IPS-18a (cell line): ENCODE data around the gene BCL7C.
"Not testable (repeated sequence)": the region's sequence is repeated elsewhere in the genome, so short reads cannot be mapped to it uniquely, and the experiment has no call there.

Experiments
- H3K27ac ChIP-seq: one replicate; pipeline ENCODE4 v1.5.1; 2013; ENCODE audit warnings: low read length
- H3K27me3 ChIP-seq: one replicate; pipeline ENCODE4 v1.6.1; 2013; ENCODE audit warnings: mild to moderate bottlenecking, low read length; ENCODE audit not compliant: control insufficient read depth, insufficient read depth
- H3K36me3 ChIP-seq: one replicate; pipeline ENCODE4 v1.6.1; 2013; ENCODE audit warnings: low read depth, low read length; ENCODE audit not compliant: control insufficient read depth
- H3K4me1 ChIP-seq: one replicate; pipeline ENCODE4 v1.6.1; 2013; ENCODE audit warnings: low read depth, low read length; ENCODE audit not compliant: control insufficient read depth
- H3K4me3 ChIP-seq: one replicate; pipeline ENCODE4 v1.5.1; 2013; ENCODE audit warnings: low read length
- H3K9ac ChIP-seq: one replicate; pipeline ENCODE4 v1.6.1; 2013; ENCODE audit warnings: mild to moderate bottlenecking, low read length, moderate library complexity
- H3K9me3 ChIP-seq: one replicate; pipeline ENCODE4 v1.6.1; 2013; ENCODE audit warnings: low read depth, low read length; ENCODE audit not compliant: control insufficient read depth

BCL7C gene

GRCh38 chr16:30900588-30900987 lies 6.7 kb upstream of the BCL7C start:
- H3K9ac ChIP-seq = no peak overlapping the region
- H3K36me3 ChIP-seq = no peaks in the 10 kb centered on the region
- no peak overlapping the region for H3K27ac ChIP-seq
- H3K27me3 ChIP-seq = peaks cover 12% of the 10 kb centered on the region
- H3K9me3 ChIP-seq = no peaks in the 10 kb centered on the region
- no peak overlapping the region for H3K4me3 ChIP-seq
- peaks cover 7% of the 10 kb centered on the region for H3K4me1 ChIP-seq

GRCh38 chr16:30899794-30900193 lies 5.9 kb upstream of the BCL7C start:
- no peak overlapping the region for H3K4me3 ChIP-seq
- H3K27me3 ChIP-seq = peaks cover 18% of the 10 kb centered on the region
- no peak overlapping the region for H3K27ac ChIP-seq
- H3K9me3 ChIP-seq = no peaks in the 10 kb centered on the region
- H3K4me1 ChIP-seq = peaks cover 7% of the 10 kb centered on the region
- H3K36me3 ChIP-seq = no peaks in the 10 kb centered on the region
- H3K9ac ChIP-seq = no peak overlapping the region

GRCh38 chr16:30896889-30897733 lies 3.2 kb upstream of the BCL7C start:
- H3K4me1 ChIP-seq = peaks cover 11% of the 10 kb centered on the region
- H3K27me3 ChIP-seq = peaks cover 25% of the 10 kb centered on the region
- peak overlapping the region; percentile 21 for H3K27ac ChIP-seq
- peak overlapping the region; percentile 56 for H3K9ac ChIP-seq
- no peaks in the 10 kb centered on the region for H3K9me3 ChIP-seq
- no peaks in the 10 kb centered on the region for H3K36me3 ChIP-seq
- H3K4me3 ChIP-seq = peak overlapping the region; percentile 72

- peak within 1 kb of the TSS; percentile 56 for H3K9ac ChIP-seq
- H3K27ac ChIP-seq = peak within 1 kb of the TSS; percentile 21
- H3K4me3 ChIP-seq = peak within 1 kb of the TSS; percentile 72
- H3K36me3 ChIP-seq = no peaks in the 10 kb centered on the region
- H3K9me3 ChIP-seq = no peaks in the 10 kb centered on the region
- peaks cover 11% of the 10 kb centered on the region for H3K4me1 ChIP-seq
- H3K27me3 ChIP-seq = peaks cover 20% of the 10 kb centered on the region
These were observed 2.5 kb upstream of the BCL7C start, which contains the start of gene CTF1 for GRCh38 chr16:30896261-30896888. TSS of gene CTF1 (plus strand) at chr16:30896614. CDS start at chr16:30896644, 30 bp downstream.

GRCh38 chr16:30895627-30896260 lies 1.9 kb upstream of the BCL7C start:
- Histone ChIP-seq H3K9ac (no peak overlapping the region), H3K36me3 (no peaks in the 10 kb centered on the region), H3K4me1 (peaks cover 11% of the 10 kb centered on the region), H3K4me3 (peak overlapping the region; percentile 72), H3K27me3 (peaks cover 14% of the 10 kb centered on the region), H3K27ac (no peak overlapping the region), H3K9me3 (no peaks in the 10 kb centered on the region)

- no peak overlapping the region for H3K27ac ChIP-seq
- H3K27me3 ChIP-seq = peaks cover 13% of the 10 kb centered on the region
- H3K9me3 ChIP-seq = no peaks in the 10 kb centered on the region
- peak overlapping the region; percentile 61 for H3K4me3 ChIP-seq
- H3K36me3 ChIP-seq = no peaks in the 10 kb centered on the region
- peak overlapping the region; percentile 44 for H3K9ac ChIP-seq
- H3K4me1 ChIP-seq = peaks cover 11% of the 10 kb centered on the region
These were observed 877 bp upstream of the BCL7C start for GRCh38 chr16:30894540-30895368.

DNA sequence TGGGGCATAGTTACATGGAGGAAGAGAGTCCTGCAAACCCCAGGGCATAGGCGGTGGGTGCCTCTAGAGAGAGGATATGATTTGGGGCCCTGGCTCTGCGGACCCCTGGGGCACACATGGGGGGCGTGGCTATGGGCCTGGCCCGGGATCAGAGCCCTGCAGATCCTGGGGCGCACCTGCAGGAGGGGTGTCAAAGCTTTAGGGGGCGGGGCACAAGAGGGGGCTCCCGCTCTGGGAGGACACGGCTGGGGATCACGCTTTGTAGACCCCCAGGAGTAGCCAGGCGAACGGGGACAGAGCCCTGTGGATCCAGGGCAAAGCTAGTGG lies 497 bp downstream of the BCL7C start:
- no peak overlapping the region for H3K27ac ChIP-seq

GRCh38 chr16:30892670-30893416 lies 1.0 kb downstream of the BCL7C start:
- Histone ChIP-seq H3K9ac (no peak overlapping the region), H3K27ac (no peak overlapping the region), H3K4me3 (peak overlapping the region; percentile 79), H3K4me1 (peaks cover 11% of the 10 kb centered on the region), H3K36me3 (peaks cover 6% of the 10 kb centered on the region), H3K9me3 (no peaks in the 10 kb centered on the region), H3K27me3 (peaks cover 13% of the 10 kb centered on the region)

More for the DNA sequence above, 497 bp downstream of the BCL7C start:
- Histone ChIP-seq H3K9ac (peak overlapping the region; percentile 51), H3K4me1 (peaks cover 11% of the 10 kb centered on the region), H3K9me3 (no peaks in the 10 kb centered on the region), H3K27me3 (peaks cover 13% of the 10 kb centered on the region), H3K36me3 (peaks cover 6% of the 10 kb centered on the region), H3K4me3 (peak overlapping the region; percentile 79)

GRCh38 chr16:30891043-30891823 lies 2.6 kb downstream of the BCL7C start:
- H3K36me3 ChIP-seq, H3K4me3 ChIP-seq, H3K9me3 ChIP-seq, H3K27ac ChIP-seq, H3K9ac ChIP-seq: not testable (repeated sequence)
- peaks cover 10% of the 10 kb centered on the region for H3K4me1 ChIP-seq
- H3K27me3 ChIP-seq = peaks cover 13% of the 10 kb centered on the region

GRCh38 chr16:30889721-30890120 lies 4.2 kb downstream of the BCL7C start:
- Histone ChIP-seq H3K36me3 (peaks cover 14% of the 10 kb centered on the region), H3K4me3 (no peak overlapping the region), H3K27me3 (peaks cover 6% of the 10 kb centered on the region), H3K27ac (no peak overlapping the region), H3K9me3 (no peaks in the 10 kb centered on the region), H3K4me1 (peaks cover 3% of the 10 kb centered on the region), H3K9ac (no peak overlapping the region)
